Activated naive CD4-positive, alpha-beta T cell (primary cell): ENCODE measurements around the gene TYRP1.
"Not testable (repeated sequence)": the region's sequence is repeated elsewhere in the genome, so short reads cannot be mapped to it uniquely, and the experiment has no call there.

Source experiments
- DNase-seq, 4 experiments: peaks; one replicate each; lab custom pipeline; 2025; lab: John Stamatoyannopoulos, UW

The TYRP1 gene, protein sequence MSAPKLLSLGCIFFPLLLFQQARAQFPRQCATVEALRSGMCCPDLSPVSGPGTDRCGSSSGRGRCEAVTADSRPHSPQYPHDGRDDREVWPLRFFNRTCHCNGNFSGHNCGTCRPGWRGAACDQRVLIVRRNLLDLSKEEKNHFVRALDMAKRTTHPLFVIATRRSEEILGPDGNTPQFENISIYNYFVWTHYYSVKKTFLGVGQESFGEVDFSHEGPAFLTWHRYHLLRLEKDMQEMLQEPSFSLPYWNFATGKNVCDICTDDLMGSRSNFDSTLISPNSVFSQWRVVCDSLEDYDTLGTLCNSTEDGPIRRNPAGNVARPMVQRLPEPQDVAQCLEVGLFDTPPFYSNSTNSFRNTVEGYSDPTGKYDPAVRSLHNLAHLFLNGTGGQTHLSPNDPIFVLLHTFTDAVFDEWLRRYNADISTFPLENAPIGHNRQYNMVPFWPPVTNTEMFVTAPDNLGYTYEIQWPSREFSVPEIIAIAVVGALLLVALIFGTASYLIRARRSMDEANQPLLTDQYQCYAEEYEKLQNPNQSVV

DNA sequence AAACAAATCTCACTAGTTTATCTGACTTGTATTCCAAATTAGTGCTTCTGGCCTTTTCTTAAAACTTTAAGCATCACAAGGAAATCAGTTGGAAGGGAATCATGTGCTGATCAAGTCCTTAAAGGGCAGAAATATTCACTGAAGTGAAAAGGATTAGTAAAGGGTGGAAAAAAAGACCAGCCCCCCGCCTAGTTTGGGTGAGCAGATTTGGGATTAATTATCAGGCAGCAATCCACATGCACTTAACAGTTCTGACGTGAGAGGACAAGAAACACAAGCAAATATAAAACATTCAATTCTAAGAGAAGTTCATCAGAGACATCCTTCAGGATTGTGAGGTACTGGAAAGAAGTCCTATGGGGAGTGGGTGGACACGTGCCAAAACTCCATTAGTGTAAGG, at the start of gene TYRP1:
Gene TYRP1, plus strand, starts transcription at position 245 of the 400 bp plus-strand sequence. CDS start 612 bp downstream, outside the sequence.
- DNase-seq = no peak

- DNase-seq = no peak
Measured at GRCh38 chr9:12643686-12644085, 49.5 kb upstream of the TYRP1 start.

GRCh38 chr9:12648925-12649324, 44.3 kb upstream of the TYRP1 start:
- no peak for DNase-seq

GRCh38 chr9:12651125-12651524, 42.1 kb upstream of the TYRP1 start:
- DNase-seq = no peak

DNA sequence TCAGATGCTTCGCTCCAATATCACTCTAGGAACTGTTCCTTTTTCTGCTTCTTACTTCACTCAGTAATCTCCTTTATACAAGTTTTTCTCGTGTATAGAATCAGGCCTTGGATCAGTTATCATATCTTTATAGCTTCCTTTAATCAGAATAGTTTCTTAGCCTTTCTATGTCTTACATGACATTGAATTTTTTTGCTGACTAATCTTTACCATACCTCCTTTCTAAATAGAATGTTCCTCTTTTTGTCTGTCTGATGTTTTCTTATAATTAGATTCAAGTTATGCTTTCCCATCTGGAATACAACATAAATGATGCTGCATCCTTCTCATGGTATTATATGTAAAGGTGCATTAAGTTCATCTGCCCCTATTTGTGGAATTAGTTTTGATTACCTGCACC, 40.2 kb upstream of the TYRP1 start:
- no peak for DNase-seq

DNA sequence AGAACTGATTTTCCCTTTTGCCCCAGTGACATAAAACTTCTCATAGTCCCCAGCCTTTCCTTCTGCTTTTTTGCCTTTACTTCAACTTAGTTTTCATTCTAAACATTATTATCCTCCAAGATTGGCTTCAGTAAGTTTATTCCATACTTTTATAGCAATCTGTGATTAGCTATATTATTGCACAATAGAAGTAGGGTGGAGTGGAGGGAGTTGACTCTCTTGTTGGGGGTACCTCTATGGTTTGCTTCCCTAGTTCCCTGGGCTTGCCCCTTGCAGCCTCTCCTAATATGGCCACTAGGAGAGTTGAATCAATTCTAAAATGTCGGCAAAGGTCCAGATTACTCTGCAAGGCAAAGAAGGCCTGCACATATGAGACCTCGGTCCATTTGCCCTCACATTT, 36.4 kb upstream of the TYRP1 start:
- DNase-seq = no peak

GRCh38 chr9:12657233-12657632, 36.0 kb upstream of the TYRP1 start:
- DNase-seq = no peak

- DNase-seq = no peak
Measured at GRCh38 chr9:12657998-12658397, 35.2 kb upstream of the TYRP1 start.

DNA sequence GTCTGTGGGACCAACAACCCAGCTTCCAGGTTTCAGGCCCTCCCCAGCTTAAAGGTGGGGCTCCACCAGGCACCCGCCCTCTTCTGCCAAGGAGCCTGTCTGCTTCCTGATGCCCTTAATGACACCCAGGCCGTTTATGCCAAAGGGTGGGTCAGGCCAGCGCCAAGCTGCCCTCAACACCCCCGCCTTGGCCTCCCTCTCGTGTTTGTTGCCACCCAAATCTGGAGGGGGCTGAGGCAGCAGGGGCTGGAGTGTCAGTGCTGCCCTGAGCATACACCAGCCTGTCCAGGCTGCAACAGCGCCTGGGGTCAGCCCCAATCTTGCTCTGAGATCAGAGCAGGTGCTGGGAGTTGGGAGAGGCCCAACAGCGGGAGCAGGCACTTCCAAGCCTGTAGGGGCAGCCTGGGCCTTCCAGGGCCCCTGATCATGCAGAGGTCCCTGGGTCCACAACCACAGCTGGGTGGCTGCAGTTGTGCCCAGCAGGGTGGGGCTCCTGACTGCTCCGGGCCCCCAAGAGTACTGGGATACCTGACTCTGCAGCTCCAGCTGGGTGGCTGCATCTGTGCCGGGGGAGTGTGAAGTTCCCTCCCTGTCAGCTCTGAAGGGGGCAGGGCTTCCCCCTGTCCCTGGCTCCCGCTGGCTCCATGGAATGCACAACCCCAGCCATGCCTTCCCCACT, 34.5 kb upstream of the TYRP1 start:
- DNase-seq = no peak

DNA sequence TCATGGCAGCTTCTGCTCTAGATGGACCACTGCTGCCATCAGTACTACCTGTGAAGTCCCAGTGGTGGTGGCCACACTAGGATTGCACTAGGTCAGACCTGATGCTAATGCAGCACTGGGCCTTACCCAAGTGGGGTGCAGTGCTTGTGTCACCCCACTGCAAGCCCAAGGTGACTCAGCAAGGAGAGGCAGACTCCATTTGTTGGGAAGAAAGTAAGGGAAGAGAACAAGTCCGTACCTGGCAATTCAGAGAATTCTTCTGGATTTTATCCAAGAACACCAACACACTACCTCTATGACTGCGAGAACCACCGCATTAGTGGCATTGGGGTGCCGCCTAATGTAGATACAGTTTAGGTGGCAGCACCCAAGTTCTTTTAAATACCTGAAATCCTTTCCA, 34.0 kb upstream of the TYRP1 start:
- DNase-seq = no peak

GRCh38 chr9:12666813-12667212, 26.4 kb upstream of the TYRP1 start:
- no peak for DNase-seq

DNA sequence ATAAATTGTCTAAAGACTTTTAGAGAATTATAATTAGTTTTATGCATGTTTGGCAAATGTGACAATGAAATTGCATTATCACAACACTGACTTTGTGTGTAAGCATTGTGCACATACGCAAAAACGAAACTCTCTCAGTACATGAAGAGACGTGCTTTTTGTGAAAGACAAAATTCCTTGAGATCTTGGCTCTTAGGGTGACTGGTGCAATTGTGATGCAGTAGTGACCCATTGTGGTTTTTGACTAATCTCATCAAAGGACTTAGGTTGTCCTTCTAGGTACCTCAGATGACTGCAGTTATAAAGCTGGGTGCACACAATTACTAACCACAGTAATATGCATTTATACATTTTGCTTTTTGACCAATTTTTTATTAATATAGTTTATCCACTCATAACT, 25.3 kb upstream of the TYRP1 start:
- no peak for DNase-seq

DNA sequence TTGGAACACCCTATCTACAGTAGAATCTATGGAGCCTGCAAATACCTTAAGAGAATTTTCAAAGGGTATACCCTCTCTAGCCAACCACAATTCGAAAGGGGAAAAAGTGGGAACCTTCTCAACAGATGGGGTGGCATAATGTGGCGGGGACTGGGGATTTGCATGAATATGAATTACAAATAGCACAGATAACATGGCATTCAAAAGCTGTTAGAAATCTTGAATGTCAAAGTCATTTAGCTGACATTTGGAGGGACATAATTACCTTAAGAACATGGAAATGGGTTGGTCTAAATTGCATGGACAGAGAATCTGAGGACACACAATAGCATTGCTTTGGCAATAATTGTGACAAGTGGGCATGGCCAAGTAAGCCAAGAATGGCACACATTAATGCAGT, 23.2 kb upstream of the TYRP1 start:
- no peak for DNase-seq

DNA sequence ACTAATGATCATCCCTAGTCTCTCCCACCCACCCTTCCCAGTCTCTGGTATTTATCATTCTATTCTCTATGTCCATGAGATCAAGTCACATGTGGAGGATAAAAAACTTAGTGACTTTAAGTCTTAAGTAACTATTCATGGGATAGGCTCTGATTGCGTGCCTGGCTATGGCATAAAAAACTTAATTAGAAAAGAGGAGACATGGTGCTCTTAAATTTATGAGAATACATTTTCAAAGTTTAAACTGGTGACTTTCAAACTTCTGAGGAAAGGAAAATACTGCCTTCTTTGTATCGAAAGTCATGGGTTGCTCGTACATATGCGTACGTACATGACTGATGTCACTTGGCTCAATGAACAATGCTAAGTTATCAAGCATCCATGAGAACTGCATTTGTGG, 18.2 kb upstream of the TYRP1 start:
- no peak for DNase-seq

DNA sequence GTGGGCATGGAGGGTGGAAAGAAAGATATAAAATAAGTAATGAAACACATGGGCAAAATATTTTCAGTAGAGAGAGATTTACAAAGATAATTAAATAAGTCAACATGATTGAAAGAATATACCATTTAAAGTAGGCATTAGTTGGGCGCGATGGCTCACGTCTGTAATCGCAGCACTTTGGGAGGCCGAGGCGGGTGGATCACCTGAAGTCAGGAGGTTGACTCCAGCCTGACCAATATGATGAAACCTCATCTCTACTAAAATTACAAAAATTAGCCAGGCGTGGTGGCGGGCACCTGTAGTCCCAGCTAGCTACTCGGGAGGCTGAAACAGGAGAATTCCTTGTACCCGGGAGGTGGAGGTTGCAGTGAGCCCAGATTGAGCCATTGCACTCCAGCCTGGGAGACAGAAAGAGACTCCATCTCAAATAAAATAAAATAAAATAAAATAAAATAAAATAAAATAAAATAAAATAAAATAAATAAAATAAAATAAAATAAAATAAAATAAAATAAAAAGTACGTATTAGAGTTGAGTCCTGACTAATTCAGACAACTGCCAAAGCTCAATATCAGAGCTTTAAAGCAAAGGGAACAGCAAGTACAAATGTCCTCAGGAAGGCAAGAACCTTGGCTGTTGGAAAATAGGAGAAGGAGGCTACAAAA, 15.6 kb upstream of the TYRP1 start:
- not testable (repeated sequence) for DNase-seq

GRCh38 chr9:12680341-12680740, 12.8 kb upstream of the TYRP1 start:
- DNase-seq = no peak

GRCh38 chr9:12680757-12681156, 12.4 kb upstream of the TYRP1 start:
- DNase-seq = no peak

- DNase-seq = no peak
Measured at GRCh38 chr9:12681620-12682019, 11.6 kb upstream of the TYRP1 start.

- no peak for DNase-seq
Measured at GRCh38 chr9:12684974-12685373, 8.2 kb upstream of the TYRP1 start.

DNA sequence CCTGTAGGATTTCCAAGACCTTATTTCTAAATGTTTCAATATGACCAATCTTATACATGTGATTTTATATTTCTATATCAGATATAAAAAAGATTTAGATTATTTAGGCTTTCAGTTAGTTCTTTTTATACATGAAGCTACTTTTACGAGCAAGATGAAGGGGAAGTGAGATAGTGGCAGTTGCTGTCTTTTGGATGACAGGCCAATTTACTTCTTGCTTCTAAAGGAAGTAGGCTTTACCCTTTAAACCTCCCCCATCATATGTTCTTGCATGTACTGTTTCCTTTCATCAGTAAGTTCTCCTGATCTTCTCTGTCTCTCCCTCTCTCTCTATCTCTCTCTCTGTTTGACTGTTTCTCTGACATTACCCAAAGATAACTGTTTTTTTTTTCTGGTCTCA, 4.0 kb upstream of the TYRP1 start:
- DNase-seq = no peak

DNA sequence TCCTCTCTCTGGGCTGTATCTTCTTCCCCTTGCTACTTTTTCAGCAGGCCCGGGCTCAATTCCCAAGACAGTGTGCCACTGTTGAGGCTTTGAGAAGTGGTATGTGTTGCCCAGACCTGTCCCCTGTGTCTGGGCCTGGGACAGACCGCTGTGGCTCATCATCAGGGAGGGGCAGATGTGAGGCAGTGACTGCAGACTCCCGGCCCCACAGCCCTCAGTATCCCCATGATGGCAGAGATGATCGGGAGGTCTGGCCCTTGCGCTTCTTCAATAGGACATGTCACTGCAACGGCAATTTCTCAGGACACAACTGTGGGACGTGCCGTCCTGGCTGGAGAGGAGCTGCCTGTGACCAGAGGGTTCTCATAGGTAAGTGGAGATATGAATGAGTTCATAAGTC, 828 bp downstream of the TYRP1 start:
- DNase-seq = no peak

DNA sequence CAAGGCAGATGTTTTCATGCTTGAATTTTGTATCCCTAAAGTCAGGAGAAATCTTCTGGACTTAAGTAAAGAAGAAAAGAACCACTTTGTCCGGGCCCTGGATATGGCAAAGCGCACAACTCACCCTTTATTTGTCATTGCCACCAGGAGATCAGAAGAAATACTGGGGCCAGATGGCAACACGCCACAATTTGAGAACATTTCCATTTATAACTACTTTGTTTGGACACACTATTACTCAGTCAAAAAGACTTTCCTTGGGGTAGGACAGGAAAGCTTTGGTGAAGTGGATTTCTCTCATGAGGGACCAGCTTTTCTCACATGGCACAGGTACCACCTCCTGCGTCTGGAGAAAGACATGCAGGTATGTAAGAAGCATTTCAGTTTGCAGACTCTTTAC, 2.3 kb downstream of the TYRP1 start:
- DNase-seq = no peak
